AG04450 (cell line): ENCODE data around the gene AK4. TPM values are rescaled to one million over a fixed set of nuclear protein-coding genes. Genes with fewer than 3 reads are reported as not detected.

Source experiments
- CTCF ChIA-PET: fragments of 300-600, 350-600 bp; formaldehyde crosslinking; extraction: SDS; loops from one replicate; lab custom pipeline; 2022; ENCODE audit warnings: antibody characterized with exemption, inconsistent platforms; lab: Charles Lee
- POLR2A ChIA-PET: fragments of 350-600 bp; formaldehyde crosslinking; extraction: SDS; loops from one replicate; lab custom pipeline; 2021; ENCODE audit warnings: antibody characterized with exemption, inconsistent platforms; lab: Yijun Ruan, JAX
- DNase-seq: peaks from one replicate; pipeline ENCODE4 v3.0.0-alpha.2; 2011; ENCODE audit warnings: low read depth, low spot score
- H3K27ac ChIP-seq: one replicate; pipeline ENCODE4 v1.5.1; 2012; ENCODE audit warnings: low read depth, low read length, control low read depth
- H3K27me3 ChIP-seq: one replicate; pipeline ENCODE4 v1.6.0; 2012; ENCODE audit warnings: low read length; ENCODE audit not compliant: control insufficient read depth, insufficient read depth
- H3K4me3 ChIP-seq: 2 replicates; pipeline ENCODE4 v1.5.1; 2011; ENCODE audit warnings: mild to moderate bottlenecking, low read depth, low read length, control low read depth
- H3K9me3 ChIP-seq: 2 replicates; pipeline ENCODE4 v1.5.1; 2012; ENCODE audit warnings: low read length; ENCODE audit not compliant: control insufficient read depth, insufficient read depth
- polyA plus RNA-seq: library from polyadenylated mRNA; depleted of rRNA; stranded (reverse); fragments of >200 nt; gene quantifications from 2 replicates; pipeline ENCODE4 v1.2.3, GENCODE V29; 2011
- TF ChIP-seq, protein P1 (sequence below): IDR thresholded peaks from 2 replicates; pipeline ENCODE4 v1.5.1; 2011; ENCODE audit warnings: low read depth, low read length, control low read depth, inconsistent platforms

Gene AK4
- polyA plus RNA-seq, 1 experiment = 0.78 TPM

DNA sequence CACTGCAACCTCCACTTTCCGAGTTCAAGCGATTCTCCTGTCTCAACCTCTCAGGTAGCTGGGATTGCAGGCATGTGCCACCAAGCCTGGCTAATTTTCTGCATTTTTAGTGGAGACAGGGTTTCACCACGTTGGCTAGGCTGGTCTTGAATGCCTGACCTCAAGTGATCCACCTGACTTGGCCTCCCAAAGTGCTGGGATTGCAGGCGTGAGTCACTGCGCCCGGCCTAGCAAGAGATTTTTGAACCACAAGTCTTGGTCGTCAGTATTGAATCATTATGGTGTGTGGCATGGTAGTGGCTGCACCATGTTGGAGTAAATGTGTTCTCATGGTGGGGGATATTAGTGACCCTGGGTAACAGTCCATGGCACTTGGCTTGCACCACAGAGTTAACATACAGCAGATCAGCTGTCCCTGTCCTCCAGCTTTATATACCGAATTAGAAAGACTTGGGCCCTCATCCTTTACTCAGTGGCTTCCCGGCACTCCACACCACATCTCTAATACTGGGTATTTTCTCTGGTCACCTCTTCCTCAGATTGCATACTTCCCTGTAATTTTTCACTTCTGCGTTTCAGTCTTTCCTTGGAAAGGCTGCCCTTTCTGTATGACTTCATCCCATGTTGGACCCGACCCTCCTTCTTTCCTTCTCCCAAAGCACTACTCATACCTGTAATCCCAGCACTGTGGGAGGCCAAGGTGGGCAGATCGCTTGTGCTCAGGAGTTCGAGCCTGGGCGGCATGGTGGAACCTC, 25.1 kb downstream of the AK4 start:
- no peaks in the 10 kb centered on the region for H3K27me3 ChIP-seq
- ChIA-PET CTCF (interaction anchor here (0.6 kb wide), 1 partner anchor 513 kb away, joined by 3 read pairs; no protein-coding TSS in a partner anchor), POLR2A (no interaction called here)
- no peak for DNase-seq
- H3K9me3 ChIP-seq = no peaks in the 10 kb centered on the region
- TF ChIP-seq, protein P1, sequence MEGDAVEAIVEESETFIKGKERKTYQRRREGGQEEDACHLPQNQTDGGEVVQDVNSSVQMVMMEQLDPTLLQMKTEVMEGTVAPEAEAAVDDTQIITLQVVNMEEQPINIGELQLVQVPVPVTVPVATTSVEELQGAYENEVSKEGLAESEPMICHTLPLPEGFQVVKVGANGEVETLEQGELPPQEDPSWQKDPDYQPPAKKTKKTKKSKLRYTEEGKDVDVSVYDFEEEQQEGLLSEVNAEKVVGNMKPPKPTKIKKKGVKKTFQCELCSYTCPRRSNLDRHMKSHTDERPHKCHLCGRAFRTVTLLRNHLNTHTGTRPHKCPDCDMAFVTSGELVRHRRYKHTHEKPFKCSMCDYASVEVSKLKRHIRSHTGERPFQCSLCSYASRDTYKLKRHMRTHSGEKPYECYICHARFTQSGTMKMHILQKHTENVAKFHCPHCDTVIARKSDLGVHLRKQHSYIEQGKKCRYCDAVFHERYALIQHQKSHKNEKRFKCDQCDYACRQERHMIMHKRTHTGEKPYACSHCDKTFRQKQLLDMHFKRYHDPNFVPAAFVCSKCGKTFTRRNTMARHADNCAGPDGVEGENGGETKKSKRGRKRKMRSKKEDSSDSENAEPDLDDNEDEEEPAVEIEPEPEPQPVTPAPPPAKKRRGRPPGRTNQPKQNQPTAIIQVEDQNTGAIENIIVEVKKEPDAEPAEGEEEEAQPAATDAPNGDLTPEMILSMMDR = no peak
- no peak overlapping the region for H3K27ac ChIP-seq
- no peak overlapping the region for H3K4me3 ChIP-seq

DNA sequence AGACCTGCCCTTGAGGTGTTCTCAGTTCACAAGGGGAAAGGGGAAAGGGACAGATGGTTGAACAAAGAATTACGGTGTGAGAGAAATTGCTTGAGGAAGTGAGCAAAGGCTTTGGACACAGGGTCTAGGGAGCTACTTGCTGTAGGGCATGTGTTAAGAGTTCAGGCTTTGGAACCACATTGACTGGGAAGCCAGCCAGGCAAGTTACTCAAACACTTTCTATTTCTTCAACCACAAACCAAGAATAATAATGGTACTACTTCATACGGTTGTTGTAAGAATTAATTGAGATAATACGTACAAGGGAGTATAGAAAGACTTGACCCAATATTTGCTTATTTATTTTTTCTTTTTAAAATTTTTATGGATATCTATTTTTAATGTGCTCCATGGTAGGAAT, 26.6 kb downstream of the AK4 start:
- DNase-seq = peak; percentile 29
- TF ChIP-seq, protein P1 = no peak
- ChIA-PET POLR2A (no interaction called here), CTCF (no interaction called here)
- Histone ChIP-seq H3K27me3 (no peaks in the 10 kb centered on the region), H3K27ac (no peak overlapping the region), H3K9me3 (no peaks in the 10 kb centered on the region), H3K4me3 (no peak overlapping the region)

DNA sequence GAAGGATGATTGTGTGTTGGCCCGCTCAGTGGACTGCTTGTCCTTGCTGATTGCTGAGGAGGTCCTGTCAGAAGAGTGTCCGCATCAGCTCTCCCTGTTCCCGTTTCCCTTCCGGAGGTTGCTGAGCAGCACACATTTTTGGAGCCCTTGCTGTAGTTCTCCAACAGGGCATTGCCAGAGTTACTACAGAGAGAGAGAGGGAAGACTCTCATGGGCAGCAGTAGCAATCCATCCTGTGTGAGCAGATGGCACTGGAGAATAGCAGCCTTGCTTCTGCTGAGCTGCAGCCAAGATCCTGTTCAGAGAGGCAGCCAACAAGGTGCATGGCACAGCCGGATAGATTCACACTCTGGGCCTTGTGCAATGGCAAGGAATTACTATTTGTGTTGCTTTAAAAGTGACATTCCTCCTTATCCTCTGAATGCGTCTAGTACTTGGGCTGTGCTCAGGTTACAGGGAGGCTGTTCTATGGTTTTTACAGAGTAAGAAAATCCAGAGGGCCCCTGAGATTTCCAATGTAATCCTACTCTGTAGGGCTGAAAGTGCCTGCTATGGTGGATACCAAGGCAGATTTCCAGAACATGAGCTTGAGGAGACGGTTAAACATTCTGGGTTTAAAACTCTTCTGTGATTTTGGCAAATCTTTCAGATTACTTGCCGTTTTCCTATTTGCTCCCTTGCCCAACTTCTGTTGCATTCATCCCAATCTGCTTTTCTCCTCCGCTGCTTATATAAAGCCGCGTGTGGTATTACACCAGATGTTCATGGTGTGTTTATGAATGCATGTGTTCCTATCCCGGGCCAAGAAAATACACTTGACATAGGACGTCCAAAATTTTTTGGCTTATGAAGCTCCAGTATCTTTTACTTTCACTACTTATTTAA, 27.4 kb downstream of the AK4 start:
- no peak overlapping the region for H3K4me3 ChIP-seq
- no peak overlapping the region for H3K27ac ChIP-seq
- no peaks in the 10 kb centered on the region for H3K27me3 ChIP-seq
- no peak for DNase-seq
- H3K9me3 ChIP-seq = no peaks in the 10 kb centered on the region
- TF ChIP-seq, protein P1 = no peak
- POLR2A ChIA-PET = no interaction called here
- CTCF ChIA-PET = no interaction called here

DNA sequence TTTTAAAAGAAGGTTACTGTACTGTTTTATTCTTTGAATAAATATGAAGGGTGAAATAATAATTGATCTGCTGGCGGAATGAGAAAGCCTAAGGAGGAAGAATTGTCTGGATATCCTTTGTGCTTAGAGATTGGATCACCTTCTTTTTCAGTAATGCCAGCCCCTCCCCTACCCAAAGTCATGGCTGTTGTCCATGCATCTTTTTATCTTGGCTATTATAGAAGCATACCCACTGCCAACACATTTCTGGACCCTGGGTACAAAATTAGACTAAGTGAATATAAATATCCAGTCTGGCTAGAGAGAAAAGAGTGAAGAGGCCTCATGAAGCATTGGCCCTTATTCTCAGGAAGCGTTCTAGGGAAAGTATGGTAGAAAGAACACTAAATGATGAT, 28.1 kb downstream of the AK4 start:
- CTCF ChIA-PET = no interaction called here
- DNase-seq = no peak
- POLR2A ChIA-PET = no interaction called here

More for the DNA sequence above, 28.1 kb downstream of the AK4 start:
- TF ChIP-seq, protein P1 = no peak
- H3K27ac ChIP-seq = no peak overlapping the region
- no peaks in the 10 kb centered on the region for H3K9me3 ChIP-seq
- no peaks in the 10 kb centered on the region for H3K27me3 ChIP-seq
- H3K4me3 ChIP-seq = no peak overlapping the region
